ENCODE data around the gene ALDH1A3. TPM values are rescaled to one million over a fixed set of nuclear protein-coding genes. Genes with fewer than 3 reads are reported as not detected.
"Not testable (repeated sequence)": the region's sequence is repeated elsewhere in the genome, so short reads cannot be mapped to it uniquely, and the experiment has no call there.

Gene ALDH1A3
- 8.4 TPM for polyA plus RNA-seq (2013, experiment 1 of 2; ENCODE audit: insufficient read length)
- 4.1 TPM for polyA plus RNA-seq (2013, experiment 2 of 2; ENCODE audit: insufficient read length)

DNA sequence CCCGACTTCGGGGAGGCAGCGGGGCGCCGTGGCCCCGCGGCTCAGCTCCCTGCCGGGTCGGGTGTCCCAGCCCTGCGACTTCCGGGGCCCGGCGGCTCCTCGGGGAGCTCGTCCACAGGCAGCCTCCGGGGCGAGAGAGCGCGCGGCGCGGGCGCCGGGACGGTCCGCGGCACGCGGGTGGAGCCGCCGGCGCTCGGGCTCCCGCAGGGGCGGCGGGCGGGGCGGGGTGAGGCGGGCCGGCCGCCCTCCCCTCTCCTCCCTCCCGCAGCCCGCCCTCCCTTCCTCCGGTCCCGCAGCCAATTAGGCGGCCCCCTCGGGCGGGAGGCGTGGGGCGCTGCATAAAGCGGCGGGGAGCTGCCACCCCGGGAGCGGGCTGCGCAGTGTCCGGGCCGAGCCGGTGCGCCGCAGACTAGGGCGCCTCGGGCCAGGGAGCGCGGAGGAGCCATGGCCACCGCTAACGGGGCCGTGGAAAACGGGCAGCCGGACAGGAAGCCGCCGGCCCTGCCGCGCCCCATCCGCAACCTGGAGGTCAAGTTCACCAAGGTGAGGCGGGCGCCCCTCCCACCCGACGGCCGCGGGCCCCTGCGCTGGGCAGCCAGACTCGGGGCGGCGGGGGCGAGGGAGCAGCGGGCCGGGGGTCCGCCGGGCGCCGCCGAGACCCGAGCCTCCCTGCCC, at the start of gene ALDH1A3:
Gene ALDH1A3, plus strand, starts transcription at position 368 of the 675 bp plus-strand sequence. Its CDS starts 77 bp downstream, at position 445.
- DNase-seq, result peak; percentile 36

DNA sequence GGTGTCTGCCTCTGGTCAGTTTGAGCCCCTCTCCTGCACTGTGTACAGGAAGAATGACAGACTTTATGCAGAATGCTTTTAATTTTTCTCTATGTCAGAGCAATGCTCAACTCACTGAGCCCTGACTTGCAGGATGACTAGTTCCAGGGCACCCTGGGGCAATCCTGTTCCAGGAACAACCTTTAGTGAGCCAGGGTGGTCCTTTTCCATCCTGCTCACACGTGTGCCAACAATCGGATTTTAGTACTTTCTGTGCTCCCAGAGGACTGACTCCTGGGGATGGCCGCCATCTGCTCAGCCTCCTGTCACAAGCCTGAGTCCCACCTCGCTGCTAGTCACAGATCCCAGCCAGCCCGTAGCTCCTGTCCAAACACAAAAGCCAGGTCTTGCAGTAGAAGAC, 48.2 kb upstream of the ALDH1A3 start:
- DNase-seq, result peak; percentile 9

DNA sequence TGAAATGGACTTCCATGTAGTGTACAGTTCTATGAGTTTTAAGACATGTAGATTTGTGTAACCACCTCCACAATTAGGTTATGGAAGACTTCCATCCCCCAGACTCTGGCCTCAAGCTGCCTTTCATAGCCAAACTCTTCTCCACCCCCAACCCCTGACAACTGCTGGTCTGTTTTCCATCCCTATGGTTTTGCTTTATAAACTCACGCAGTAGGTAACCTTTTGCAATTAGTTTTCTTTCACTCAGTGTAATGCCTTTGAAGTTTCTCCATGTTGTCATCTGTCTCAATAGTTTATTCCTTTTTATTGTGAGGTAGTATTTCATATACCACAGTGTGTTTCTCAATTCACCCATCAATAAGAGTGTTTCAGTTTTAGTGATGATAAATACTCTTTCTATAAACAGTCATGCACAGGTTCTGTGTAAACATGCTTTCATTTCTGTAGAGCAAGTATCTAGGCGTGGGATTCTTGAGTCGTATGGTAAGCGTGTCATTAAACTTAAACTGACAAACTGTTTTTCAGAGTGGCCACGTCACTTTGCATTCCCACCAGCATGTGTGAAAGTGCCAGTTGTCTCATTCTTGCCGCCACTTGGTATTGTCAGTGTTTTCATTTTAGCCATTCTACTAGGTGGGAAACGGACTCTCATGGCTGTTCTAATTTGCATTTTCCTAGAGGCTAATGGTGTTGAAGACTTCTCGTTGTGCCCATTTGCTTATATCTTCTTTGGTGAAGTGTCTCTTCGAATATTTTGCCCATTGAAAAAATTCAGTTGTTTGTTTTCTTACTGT, 47.3 kb upstream of the ALDH1A3 start:
- no peak for DNase-seq

DNA sequence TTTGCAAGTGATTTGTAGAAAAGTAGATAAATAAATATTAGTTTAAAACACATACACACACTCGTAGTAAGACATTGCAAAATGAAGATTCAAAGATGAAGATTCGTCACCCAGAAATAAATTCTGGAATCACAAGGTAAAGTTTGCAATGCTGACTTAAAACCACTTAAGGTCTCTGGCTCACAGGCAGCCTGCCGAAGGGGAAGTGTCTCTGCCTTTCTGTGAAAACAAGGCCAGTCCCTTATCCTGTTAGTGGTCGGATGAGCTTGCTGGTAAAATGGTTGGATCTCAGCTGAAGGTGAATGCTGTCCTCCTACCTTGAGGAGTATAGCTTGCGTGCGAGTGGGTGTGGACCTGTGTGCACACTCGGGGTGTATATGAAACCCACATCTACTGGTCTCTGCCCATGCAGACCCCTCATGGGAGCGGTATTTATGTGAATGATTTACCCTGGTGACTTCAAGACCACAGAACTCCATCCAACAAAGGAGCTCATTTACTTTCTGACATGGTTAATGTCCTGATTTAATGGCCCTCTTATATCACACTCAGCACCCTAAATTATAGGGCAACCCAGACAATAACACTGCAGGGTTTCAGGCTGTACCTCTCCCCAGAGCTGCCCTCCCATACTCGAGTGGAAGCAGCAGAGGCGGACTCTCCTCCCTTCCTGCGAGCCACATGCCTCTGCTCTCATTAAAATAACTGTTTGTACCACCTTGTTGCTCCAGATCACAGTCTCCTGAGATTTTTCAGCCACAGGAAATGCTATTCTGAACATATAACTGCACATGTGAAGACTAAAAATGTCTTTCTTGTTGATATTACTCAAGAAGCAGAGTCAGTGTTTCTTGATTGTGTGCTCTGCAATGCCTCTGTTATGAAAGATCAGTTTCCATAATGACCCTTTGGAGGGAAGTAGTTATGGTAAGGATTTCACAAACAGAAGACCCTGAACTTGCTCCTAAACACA, 45.9 kb upstream of the ALDH1A3 start:
- no peak for DNase-seq

DNA sequence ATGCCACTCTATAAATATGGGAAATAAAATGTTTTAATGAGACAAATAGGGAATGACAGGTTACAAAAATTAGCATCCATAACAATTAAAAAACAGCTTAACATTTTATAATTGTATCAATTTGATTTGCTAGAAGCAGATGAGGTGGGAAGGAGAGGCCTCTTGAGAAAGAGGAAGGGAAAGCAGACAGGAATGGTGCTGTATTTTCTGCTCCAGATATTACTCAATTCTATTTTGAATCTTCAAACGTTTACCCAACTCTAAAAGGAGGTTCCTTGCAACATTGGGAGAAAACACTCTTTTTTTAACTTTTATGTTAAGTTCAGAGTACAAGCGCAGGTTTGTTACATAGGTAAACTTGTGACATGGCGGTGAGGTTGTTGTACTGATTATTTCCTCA, 44.9 kb upstream of the ALDH1A3 start:
- DNase-seq, result no peak

DNA sequence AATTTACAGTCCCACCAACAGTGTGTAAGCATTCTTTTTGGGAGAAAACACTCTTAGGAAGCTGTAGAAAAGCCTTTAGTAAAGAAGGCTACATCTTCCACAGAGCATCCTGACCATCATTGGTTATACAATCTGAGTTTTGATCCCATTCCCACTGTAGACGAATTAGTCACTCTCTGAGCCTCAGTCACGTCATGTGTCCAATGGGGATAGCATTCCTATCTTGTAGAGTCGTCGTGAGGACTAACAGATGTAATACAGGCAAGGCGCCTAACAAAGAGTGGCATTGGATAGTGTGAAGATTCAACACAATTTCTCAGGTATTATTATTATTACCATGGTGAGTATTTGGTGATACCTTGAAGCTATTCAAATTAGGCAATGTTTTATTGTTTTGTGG, 44.0 kb upstream of the ALDH1A3 start:
- DNase-seq, result peak; percentile 55

DNA sequence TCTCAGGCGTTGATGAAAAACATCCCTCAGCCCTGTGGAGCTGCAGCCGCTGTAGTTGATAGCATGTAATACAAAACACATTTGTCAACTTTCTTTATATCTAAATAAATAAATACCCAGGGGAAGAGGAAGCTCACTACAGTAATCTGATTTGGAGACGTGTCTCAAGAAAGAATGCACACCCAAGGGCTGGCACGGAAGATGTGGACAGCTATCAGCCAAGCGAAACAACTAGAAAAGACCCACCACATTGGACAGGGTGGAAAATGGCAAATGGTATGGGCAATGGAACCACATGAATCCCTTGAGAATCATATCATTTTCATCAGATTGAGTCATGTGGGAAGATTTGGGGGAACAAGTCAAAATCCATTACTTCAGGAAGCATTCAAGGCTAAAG, 43.1 kb upstream of the ALDH1A3 start:
- DNase-seq, result peak; percentile 55

DNA sequence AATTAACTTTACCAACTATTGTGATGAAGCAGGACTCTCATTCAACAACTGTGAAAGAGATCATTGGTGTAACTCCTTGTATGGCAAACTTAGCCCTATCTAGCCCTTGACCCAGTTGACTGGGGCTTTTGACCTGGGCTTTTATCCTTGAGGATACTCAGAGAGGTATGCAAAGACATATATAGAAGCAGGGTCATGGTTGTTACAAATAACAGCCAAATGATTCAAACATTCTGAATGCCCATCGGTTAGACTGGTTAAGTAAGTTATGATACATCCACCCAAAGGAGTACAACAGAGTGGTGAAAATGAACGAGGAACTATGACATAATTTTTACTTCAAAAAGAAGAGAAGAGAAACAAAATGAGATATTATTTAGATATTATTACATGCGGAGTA, 38.2 kb upstream of the ALDH1A3 start:
- DNase-seq, result no peak

DNA sequence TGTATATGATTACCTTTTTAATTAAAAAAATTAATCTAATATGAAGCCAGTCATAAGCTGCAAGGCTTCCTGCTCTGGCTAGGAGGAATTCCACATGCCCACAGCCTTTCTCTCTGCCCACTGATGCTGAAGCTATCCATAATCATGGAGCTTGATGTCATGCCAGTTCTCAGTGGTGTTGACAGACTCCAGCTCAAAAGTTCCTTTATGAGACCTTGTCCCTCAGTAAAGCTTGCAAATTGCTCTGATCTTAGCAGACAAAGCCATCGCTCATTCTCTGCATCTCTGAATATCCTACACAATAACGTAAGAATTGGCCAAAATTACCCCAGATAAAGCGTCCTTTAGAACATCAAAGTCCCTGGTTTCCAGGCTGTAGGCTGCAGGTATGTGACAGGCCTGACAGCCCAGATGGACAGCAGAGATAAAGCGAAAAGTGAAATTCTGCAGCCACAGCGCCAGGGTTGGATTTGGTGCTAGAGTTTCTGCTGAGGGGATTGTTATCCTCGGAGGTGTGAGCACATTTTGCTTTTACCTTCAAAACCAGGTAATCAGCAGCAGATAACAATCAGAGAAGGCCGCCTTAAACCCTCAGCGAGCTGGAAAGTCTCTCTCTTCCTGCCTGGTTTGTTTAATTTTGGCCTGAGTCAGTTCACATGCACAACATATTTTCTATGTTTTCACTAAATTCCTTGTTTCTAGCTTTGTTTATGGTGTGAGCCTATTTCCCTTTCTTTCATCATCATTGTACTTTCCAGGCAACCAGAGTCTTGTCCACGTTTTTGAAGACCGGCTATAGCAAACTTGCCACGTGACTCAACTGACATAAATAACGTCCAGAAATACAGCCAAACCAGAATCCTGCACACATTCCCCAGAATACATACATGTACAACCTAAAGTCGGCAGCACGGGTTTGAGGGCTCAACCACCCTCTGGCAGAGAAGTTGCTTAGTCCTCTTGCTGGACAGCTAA, 36.6 kb upstream of the ALDH1A3 start:
- DNase-seq, result peak; percentile 76

DNA sequence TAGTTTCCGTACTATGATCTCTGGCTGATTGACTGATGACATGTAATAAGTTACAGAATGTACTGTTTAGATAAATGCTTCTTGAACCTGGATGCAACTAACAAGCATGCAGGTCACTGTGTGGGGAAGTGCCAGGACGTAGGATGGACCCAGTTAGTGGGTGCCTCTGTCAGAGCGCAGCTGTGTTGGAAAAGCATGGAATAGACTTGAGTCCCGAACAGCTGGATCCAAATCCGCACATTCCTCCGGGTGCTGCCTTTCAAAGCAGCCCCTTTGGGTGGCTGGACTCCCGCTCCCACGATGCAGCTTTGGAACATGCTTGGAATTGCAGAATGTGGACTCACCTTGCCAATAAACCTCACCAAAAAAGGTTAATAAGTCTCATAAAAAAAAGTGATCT, 35.5 kb upstream of the ALDH1A3 start:
- no peak for DNase-seq

DNA sequence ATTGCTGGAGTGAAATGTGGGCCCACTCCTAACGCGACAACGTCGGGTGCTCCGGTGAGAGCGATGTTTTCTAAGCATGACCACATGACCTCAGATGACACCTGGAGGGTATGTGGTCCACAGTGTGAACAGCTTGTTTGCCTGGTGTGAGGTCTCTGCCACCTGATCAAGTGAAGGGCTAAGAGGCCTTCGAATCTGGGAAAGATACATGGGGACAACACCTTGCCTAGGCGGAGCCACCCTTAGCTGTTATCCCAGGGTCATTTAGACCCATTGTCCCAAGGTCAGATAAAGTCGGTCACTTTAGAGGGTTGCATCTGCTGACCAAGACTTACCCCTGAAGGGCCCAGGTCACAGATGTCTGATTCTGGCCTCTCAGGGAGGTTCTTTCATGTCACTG, 34.9 kb upstream of the ALDH1A3 start:
- DNase-seq, result no peak

DNA sequence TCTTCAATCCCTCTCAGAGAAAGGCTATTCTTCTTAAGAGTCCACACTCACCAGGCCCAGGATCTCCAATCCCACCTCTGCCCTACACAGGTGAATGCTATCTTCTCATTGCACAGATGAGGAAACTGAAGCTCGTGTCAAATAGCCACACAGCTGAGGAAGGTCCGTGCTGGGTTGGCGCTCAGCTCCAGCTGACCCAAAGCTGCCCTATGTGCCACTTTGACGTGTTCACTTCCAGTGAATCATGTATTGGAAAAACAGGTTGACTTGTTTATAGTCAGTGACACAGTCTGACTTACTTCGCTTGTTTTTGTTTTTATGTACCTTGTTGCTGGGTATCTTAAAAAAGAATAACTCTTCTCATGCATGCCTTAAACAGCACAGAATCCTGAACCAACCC, 32.4 kb upstream of the ALDH1A3 start:
- no peak for DNase-seq

DNA sequence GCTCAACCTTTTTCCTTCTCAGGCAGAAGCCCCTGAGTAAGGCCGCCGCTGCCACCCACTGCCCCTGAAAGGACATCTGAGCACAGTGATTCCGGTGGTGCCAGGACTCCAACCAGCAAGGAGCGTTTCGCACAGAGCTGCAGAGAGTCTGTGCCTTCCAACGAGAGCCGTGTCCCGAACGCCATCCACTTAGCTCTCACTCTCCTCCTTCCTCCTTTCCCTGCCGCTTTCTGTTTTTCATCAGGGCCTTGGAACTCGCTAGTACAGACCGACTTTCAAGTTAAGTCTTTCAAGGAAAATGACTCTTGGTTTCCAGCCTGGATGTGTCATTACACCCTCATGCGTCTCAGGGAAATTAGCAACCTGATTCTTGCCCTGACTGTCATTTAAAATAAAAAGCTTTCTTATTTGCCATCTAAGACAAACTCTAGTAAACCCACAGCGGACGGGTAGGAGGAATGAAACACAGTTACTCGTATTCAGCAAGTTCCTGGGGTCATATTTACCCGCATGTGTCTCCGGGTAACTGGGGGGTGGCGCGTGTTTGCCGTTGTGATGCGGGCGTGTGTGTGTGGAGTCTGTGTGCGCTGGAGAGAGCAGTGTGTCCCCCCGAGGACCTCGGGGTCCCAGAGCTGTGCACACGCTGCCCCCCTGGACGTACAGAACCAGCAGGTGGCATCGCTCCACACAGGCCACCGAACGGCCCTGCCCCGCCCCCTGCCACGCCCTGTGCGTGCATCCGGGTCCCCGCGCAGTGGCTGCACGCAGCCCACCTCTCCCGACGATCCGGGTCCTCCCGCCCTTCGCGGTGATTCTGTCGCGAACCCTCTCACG, 30.4 kb upstream of the ALDH1A3 start:
- peak; percentile 48 for DNase-seq

DNA sequence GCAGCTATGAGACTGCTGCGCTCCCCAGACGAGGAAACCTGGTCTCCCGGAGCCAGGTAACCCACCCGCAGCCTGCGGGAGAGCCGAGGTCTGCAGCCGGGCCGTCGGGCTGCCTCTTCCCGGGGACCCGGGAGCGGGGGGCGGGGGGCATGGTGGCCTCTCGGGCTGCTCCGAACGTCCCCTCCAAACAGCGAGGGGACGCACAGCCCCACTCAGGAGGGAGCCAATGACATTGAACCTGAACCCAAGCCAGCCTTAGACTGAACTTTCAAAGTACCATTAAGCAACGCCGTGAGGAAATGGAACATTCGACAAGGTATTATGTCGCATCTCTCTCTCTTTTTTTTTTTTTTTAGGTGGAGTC, 29.8 kb upstream of the ALDH1A3 start:
- no peak for DNase-seq

DNA sequence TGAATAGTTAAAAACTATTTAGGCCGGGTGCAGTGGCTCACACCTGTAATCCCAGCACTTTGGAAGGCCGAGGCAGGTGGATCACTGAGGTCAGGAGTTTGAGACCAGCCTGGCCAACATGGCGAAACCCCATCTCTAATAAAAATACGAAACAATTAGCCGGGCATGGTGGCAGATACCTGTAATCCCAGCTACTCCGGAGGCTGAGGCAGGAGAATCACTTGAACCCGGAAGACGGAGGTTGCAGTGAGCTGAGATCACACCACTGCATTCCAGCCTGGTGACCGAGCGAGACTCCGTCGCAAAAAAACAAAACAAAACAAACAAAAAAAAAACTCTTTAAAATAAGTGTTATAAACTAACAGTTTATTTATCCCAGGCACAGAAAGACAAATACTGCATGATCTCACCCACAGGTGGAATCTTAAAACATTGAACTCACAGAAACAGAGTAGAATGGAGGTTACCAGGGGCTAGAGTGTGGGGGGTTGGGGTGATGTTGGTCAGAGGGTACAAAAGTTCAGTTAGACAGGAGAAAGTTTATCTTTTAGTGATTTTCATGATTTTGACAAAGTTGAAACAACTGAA, 28.1 kb upstream of the ALDH1A3 start:
- not testable (repeated sequence) for DNase-seq

DNA sequence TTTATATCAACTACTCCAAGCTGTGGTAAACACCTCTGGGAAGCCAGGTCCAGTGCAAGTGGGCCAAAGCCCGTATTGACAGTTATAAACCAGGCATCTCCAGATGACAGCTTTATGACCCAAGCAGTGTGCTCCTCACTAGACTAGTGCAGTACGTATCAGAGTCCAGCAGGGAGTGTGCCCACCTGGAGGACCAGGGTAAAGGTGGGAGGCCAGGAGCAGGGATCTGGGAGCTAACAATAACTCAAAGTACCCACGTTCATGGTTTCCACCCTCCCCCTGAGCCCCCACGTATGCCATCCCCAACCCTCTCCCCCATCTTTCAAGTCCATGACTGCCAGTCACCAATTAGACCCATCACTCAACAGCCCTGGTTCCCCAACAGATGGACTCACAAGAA, 27.0 kb upstream of the ALDH1A3 start:
- DNase-seq, result no peak

DNA sequence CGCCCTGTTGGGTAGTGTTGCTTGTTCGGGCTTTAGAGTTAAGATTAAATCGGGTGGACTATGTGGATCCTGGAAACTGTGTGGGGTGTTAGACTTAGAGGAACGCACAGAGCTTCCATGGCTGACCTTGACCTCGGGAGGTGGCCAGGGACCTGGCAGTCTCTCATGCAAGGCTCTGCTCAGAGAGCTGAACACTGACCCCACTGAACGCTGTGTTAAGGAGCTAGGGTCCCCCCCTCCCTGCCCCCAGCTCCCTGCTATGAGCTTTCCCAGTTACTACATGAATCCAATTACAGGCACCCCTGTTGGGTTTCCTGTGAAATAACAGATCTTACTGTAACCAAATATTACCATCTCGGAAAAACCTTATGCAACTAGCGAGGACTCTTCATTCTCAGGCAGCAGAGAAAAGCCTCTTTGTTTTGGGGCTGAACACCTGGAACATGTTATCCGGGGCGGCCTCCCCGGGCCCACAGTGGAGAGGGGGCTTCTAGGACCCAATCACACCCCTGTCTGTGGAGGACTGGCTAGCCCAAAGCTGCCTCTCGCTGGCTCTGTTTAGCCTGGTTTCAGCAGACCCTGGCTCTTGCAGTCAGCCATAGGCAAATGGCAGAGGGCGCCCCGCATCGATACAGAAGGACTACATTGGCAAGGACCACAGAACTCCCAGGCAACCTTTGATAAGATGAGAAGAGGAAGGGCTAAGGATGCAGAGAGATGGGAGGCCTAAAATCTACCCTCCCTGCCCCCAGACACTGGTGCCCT, 25.8 kb upstream of the ALDH1A3 start:
- DNase-seq, result no peak

DNA sequence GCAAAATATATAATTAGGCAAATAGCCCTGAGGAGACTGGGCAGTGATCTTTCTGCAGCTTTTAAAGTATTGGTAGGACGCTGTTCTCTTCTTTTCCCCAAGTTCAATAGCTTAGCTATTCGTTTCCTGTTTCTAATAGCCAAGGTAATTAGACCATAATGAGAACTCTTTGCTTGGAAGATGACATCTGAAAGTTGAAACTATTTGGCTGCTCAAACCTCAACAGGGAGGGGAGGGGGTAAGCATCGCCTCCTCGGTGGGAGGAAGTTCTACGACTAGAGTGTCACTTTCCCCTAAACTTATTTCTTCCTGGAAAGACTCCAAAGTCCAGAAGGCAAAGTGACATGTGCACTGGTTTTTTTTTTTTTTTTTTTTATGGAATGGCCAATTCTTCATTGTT, 22.8 kb upstream of the ALDH1A3 start:
- no peak for DNase-seq

DNA sequence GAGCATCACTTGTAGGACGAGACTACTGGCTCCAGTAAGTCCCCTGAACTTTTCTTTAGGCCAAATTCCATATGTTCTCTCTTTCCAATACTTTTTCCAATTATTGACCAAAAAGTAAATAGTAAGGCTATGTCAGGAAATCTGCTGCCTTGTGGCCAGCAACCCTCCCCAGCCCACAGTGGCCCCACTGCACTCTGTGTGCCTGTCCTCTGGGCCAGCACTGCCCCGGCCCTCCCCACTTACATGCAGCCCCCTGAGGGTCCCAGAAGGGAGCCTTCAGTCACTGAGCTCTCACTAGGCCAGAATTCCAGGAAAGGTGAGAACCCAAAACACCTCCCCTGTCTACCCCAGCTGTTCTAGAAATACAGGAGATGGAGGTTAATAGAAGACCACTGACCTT, 21.3 kb upstream of the ALDH1A3 start:
- no peak for DNase-seq
